ENCODE results near the gene C11orf42. TPM values are rescaled to one million over a fixed set of nuclear protein-coding genes. Genes with fewer than 3 reads are reported as not detected.

Gene C11orf42
- total RNA-seq (2014; rRNA removed) (not detected in 2 replicates), Bru-seq, nascent RNA (not detected), BruChase-seq, experiment 1, labeled RNA remaining after a 6-hour chase (not detected), BruChase-seq, experiment 2, labeled RNA remaining after a 2-hour chase (not detected)
- long read RNA-seq, partial matches to known transcripts = 0 of 4 reads
- long read RNA-seq, other reads (novel, unspliced or antisense) = 4 of 4 reads

- ATAC-seq (no peak), DNase-seq (no peak)
- Histone ChIP-seq H3K9me2 (replicated peaks; ENCODE audit: low read length) (no peaks in the 10 kb centered on the region), H3K79me2 (ENCODE audit: low read length) (no peaks in the 10 kb centered on the region), H3K9ac (ENCODE audit: low read length) (no peak within 1 kb of the TSS), H2AFZ (ENCODE audit: low read length) (no peak within 1 kb of the TSS), H3F3A (ENCODE audit: low read length, unreplicated experiment) (no peaks in the 10 kb centered on the region), H3K36me3 (ENCODE audit: low read depth, low read length) (no peaks in the 10 kb centered on the region; the same call in 1 of the 2 replicates), H4K20me1 (ENCODE audit: low read length) (no peaks in the 10 kb centered on the region), H3K4me2 (ENCODE audit: low read length) (no peak within 1 kb of the TSS), H3K27me3 (ENCODE audit: low read length) (no peaks in the 10 kb centered on the region), H3K9me3 (ENCODE audit: low read length) (no peaks in the 10 kb centered on the region), H3K4me1 (ENCODE audit: insufficient read depth, low read length) (no peaks in the 10 kb centered on the region), H3K27ac (ENCODE audit: low read length) (no peak within 1 kb of the TSS), H3K4me3 (ENCODE audit: low read length) (no peak within 1 kb of the TSS)
- CTCF ChIA-PET = no interaction called here
- no TSS peak for BruUV-seq (replicated peaks)
- intact Hi-C loops (cut with micrococcal nuclease) = no loop called here
- POLR2A ChIA-PET (ENCODE audit: unreplicated experiment) = interaction anchor here (0.6 kb wide), 1 partner anchor 32 kb away, joined by 6 read pairs; no protein-coding TSS in a partner anchor
- TF ChIP-seq EZH2 (IDR thresholded peaks at IDR 0.05; ENCODE audit: low read length, unreplicated experiment) = no peak
- no peak for TF ChIP-seq EZH2phosphoT487 (IDR thresholded peaks at IDR 0.05; ENCODE audit: borderline replicate concordance, low read length)
- no peak for TF ChIP-seq CTCF (conservative IDR thresholded peaks at IDR 0.05; ENCODE audit: low read depth, low read length)
These were observed at the start of gene C11orf42 for GRCh38 chr11:6205366-6205765. C11orf42 (plus strand) TSS chr11:6205557; CDS start chr11:6205616, 59 bp downstream.

GRCh38 chr11:6156628-6157359 lies 48.6 kb upstream of the C11orf42 start:
- BruUV-seq (replicated peaks) = no TSS peak
- Histone ChIP-seq H3K27me3 (ENCODE audit: low read length) (no peaks in the 10 kb centered on the region; the same call in 1 of the 2 replicates), H3K9me3 (ENCODE audit: low read length) (no peaks in the 10 kb centered on the region), H2AFZ (ENCODE audit: low read length) (no peak overlapping the region), H3K36me3 (ENCODE audit: low read depth, low read length) (no peaks in the 10 kb centered on the region), H4K20me1 (ENCODE audit: low read length) (no peaks in the 10 kb centered on the region), H3K79me2 (ENCODE audit: low read length) (no peaks in the 10 kb centered on the region), H3K4me1 (ENCODE audit: insufficient read depth, low read length) (no peaks in the 10 kb centered on the region), H3K4me2 (ENCODE audit: low read length) (no peak overlapping the region), H3F3A (ENCODE audit: low read length, unreplicated experiment) (no peaks in the 10 kb centered on the region), H3K27ac (ENCODE audit: low read length) (no peak overlapping the region), H3K4me3 (ENCODE audit: low read length) (no peak overlapping the region), H3K9ac (ENCODE audit: low read length) (no peak overlapping the region), H3K9me2 (replicated peaks; ENCODE audit: low read length) (no peaks in the 10 kb centered on the region)
- DNase-seq = no peak
- CTCF ChIA-PET = no interaction called here
- no peak for ATAC-seq
- POLR2A ChIA-PET (ENCODE audit: unreplicated experiment) = no interaction called here
- TF ChIP-seq EZH2phosphoT487 (IDR thresholded peaks at IDR 0.05; ENCODE audit: borderline replicate concordance, low read length) (no peak), EZH2 (IDR thresholded peaks at IDR 0.05; ENCODE audit: low read length, unreplicated experiment) (no peak), CTCF (conservative IDR thresholded peaks at IDR 0.05; ENCODE audit: low read depth, low read length) (no peak)
- intact Hi-C loops (cut with micrococcal nuclease) = no loop called here

- TF ChIP-seq CTCF (conservative IDR thresholded peaks at IDR 0.05; ENCODE audit: low read depth, low read length) = no peak
- TF ChIP-seq EZH2 (IDR thresholded peaks at IDR 0.05; ENCODE audit: low read length, unreplicated experiment) = no peak
- no peak for TF ChIP-seq EZH2phosphoT487 (IDR thresholded peaks at IDR 0.05; ENCODE audit: borderline replicate concordance, low read length)
- Histone ChIP-seq H3K36me3 (ENCODE audit: low read depth, low read length) (no peaks in the 10 kb centered on the region), H3K4me1 (ENCODE audit: insufficient read depth, low read length) (no peaks in the 10 kb centered on the region), H3K4me3 (ENCODE audit: low read length) (no peak within 1 kb of the TSS), H3K4me2 (ENCODE audit: low read length) (no peak within 1 kb of the TSS), H3F3A (ENCODE audit: low read length, unreplicated experiment) (no peaks in the 10 kb centered on the region), H3K9ac (ENCODE audit: low read length) (no peak within 1 kb of the TSS), H3K9me2 (replicated peaks; ENCODE audit: low read length) (no peaks in the 10 kb centered on the region), H4K20me1 (ENCODE audit: low read length) (no peaks in the 10 kb centered on the region), H3K9me3 (ENCODE audit: low read length) (no peaks in the 10 kb centered on the region), H3K27me3 (ENCODE audit: low read length) (peaks cover 26% of the 10 kb centered on the region), H3K27ac (ENCODE audit: low read length) (no peak within 1 kb of the TSS), H2AFZ (ENCODE audit: low read length) (no peak within 1 kb of the TSS), H3K79me2 (ENCODE audit: low read length) (no peaks in the 10 kb centered on the region)
- ChIA-PET POLR2A (ENCODE audit: unreplicated experiment) (no interaction called here), CTCF (no interaction called here)
- no TSS peak for BruUV-seq (replicated peaks)
- ATAC-seq (no peak), DNase-seq (no peak)
- intact Hi-C loops (cut with micrococcal nuclease) = no loop called here
These were observed 35.1 kb upstream of the C11orf42 start, which contains the start of gene OR52B2 for GRCh38 chr11:6170226-6170625. OR52B2 (minus strand) TSS chr11:6170326; CDS start chr11:6170326, 0 bp downstream.

All from PC-3 (cell line).